ENCODE data around the gene SLAIN1.

DNA sequence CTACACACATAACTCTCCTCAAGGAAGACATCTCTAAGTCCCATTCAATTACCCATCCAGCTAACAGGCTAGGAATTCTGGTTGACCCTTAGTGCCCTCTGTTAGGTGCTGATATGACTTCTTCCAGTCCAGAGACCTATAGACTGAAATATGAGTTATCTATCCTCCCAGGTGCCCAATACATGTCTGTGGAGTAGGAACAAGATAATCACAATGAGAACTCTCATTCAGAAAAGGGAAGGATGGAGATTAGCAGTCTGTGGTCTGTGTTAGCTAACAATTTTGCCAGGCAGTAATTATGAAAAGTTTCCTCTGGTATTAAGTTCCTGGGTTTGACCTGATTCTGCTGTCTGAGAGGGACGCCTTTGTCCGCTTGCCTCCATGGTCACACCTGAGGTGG lies 44.2 kb upstream of the SLAIN1 start:
- TF ChIP-seq POLR2A (IDR thresholded peaks at IDR 0.05) = no peak
- TF ChIP-seq, protein P1, sequence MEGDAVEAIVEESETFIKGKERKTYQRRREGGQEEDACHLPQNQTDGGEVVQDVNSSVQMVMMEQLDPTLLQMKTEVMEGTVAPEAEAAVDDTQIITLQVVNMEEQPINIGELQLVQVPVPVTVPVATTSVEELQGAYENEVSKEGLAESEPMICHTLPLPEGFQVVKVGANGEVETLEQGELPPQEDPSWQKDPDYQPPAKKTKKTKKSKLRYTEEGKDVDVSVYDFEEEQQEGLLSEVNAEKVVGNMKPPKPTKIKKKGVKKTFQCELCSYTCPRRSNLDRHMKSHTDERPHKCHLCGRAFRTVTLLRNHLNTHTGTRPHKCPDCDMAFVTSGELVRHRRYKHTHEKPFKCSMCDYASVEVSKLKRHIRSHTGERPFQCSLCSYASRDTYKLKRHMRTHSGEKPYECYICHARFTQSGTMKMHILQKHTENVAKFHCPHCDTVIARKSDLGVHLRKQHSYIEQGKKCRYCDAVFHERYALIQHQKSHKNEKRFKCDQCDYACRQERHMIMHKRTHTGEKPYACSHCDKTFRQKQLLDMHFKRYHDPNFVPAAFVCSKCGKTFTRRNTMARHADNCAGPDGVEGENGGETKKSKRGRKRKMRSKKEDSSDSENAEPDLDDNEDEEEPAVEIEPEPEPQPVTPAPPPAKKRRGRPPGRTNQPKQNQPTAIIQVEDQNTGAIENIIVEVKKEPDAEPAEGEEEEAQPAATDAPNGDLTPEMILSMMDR (IDR thresholded peaks at IDR 0.05) = no peak
- TF ChIP-seq POLR2AphosphoS5 (IDR thresholded peaks at IDR 0.05) = no peak
